Uterus (tissue), 4 donors: Measurements from ENCODE around the gene BCAT1. TPM values are rescaled to one million over a fixed set of nuclear protein-coding genes. Genes with fewer than 3 reads are reported as not detected.

Experiments used
- DNase-seq, 2 donors: peaks; one replicate each; pipeline ENCODE4 v3.0.0-alpha.2; 2019 to 2020
- H3K27ac ChIP-seq, 2 donors: fragments of 200-600 bp; sonication (generic); 1 replicate in 1 of 2; 2 replicates in 1 of 2; pipeline ENCODE4 v1.5.1; 2016 to 2018
- H3K27me3 ChIP-seq, 2 donors: fragments of 200-600 bp; sonication (generic); one replicate each; pipeline ENCODE4 v1.5.1; 2018 to 2019; ENCODE audit warnings: control low read depth in 1 of 2
- H3K36me3 ChIP-seq, 2 donors: fragments of 200-600 bp; sonication (generic); one replicate each; pipeline ENCODE4 v1.5.1; 2019; ENCODE audit warnings: control low read depth in 1 of 2
- H3K4me1 ChIP-seq, 2 donors: fragments of 200-600 bp; sonication (generic); one replicate each; pipeline ENCODE4 v1.5.1; 2018 to 2019; ENCODE audit warnings: control low read depth in 1 of 2
- H3K4me3 ChIP-seq, 2 donors: fragments of 200-600 bp; sonication (generic); 1 replicate in 1 of 2; 2 replicates in 1 of 2; pipeline ENCODE4 v1.5.1; 2018 to 2019; ENCODE audit warnings: mild to moderate bottlenecking in 1 of 2
- H3K9me3 ChIP-seq, 2 donors: fragments of 200-600 bp; sonication (generic); one replicate each; pipeline ENCODE4 v1.5.1; 2019; ENCODE audit warnings: control low read depth in 1 of 2
- CTCF ChIP-seq, 4 experiments: fragments of 200-600 bp in 2 of 4; fragments of 450-650 bp in 2 of 4; sonication (generic) in 2 of 4; IDR thresholded peaks; one replicate each; pipeline ENCODE4 v1.5.1; 2016 to 2019; ENCODE audit warnings: antibody characterized with exemption in 4 of 4, mild to moderate bottlenecking in 2 of 4, moderate library complexity in 1 of 4
- POLR2A ChIP-seq, 2 donors: fragments of 450-650 bp; IDR thresholded peaks; one replicate each; pipeline ENCODE4 v1.6.1; 2016; ENCODE audit warnings: antibody characterized with exemption in 2 of 2, mild to moderate bottlenecking in 1 of 2, moderate library complexity in 1 of 2
- intact Hi-C: fragments of 100-400 bp; cut with DNase I; formaldehyde crosslinking; loops from one replicate; pipeline ENCODE4 v1.15.1; 2023; ENCODE audit warnings: low total_unique reads
- total RNA-seq, 4 donors: library from RNA; depleted of rRNA in 3 of 4; stranded (reverse); fragments of >200 nt in 3 of 4; gene quantifications; one replicate each; pipeline versions ENCODE4 v1.1.0 to v1.2.4, GENCODE V29; 2014 to 2023
- donor health status: DM: yes; HTN: yes; CAD: no.

Gene BCAT1
- total RNA-seq, 4 donors from 2014 or later: 23.6 to 221 (median 59.7) TPM

- no peak overlapping the region for H3K4me3 ChIP-seq
- H3K27ac ChIP-seq: no peak overlapping the region
- no peaks in the 10 kb centered on the region for H3K36me3 ChIP-seq
- H3K27me3 ChIP-seq: no peaks in the 10 kb centered on the region
- TF ChIP-seq CTCF (IDR thresholded peaks at IDR 0.05) (no peak), POLR2A (IDR thresholded peaks at IDR 0.05) (no peak)
- H3K9me3 ChIP-seq: no peaks in the 10 kb centered on the region
- intact Hi-C loops: no loop called here
- no peak for DNase-seq
- H3K4me1 ChIP-seq: peaks cover 0 to 6% of the 10 kb centered on the region in 2 donors
These were observed 115.4 kb downstream of the BCAT1 start for GRCh38 chr12:24833513-24833912.

GRCh38 chr12:24823808-24824515 is 124.9 kb downstream of the BCAT1 start:
- TF ChIP-seq CTCF (IDR thresholded peaks at IDR 0.05): no peak
- peaks cover 0 to 3% of the 10 kb centered on the region in 2 donors for H3K4me1 ChIP-seq
- H3K9me3 ChIP-seq: peaks cover 0 to 3% of the 10 kb centered on the region in 2 donors
- no peaks in the 10 kb centered on the region for H3K36me3 ChIP-seq
- DNase-seq: no peak
- intact Hi-C loops: no loop called here
- H3K27ac ChIP-seq: no peak overlapping the region
- no peak overlapping the region for H3K4me3 ChIP-seq
- no peaks in the 10 kb centered on the region for H3K27me3 ChIP-seq

GRCh38 chr12:24822121-24822899 is 126.6 kb downstream of the BCAT1 start:
- no peak for DNase-seq
- intact Hi-C loops: no loop called here
- Histone ChIP-seq H3K9me3 (no peaks in the 10 kb centered on the region), H3K36me3 (peaks cover 0 to 4% of the 10 kb centered on the region in 2 donors), H3K4me1 (peaks cover 0 to 3% of the 10 kb centered on the region in 2 donors), H3K27ac (no peak overlapping the region), H3K27me3 (no peaks in the 10 kb centered on the region), H3K4me3 (no peak overlapping the region)
- TF ChIP-seq CTCF (IDR thresholded peaks at IDR 0.05) (no peak), POLR2A (IDR thresholded peaks at IDR 0.05) (no peak)

GRCh38 chr12:24821691-24822090 is 127.2 kb downstream of the BCAT1 start:
- H3K4me1 ChIP-seq: peaks cover 0 to 3% of the 10 kb centered on the region in 2 donors
- no peak overlapping the region for H3K27ac ChIP-seq
- no peaks in the 10 kb centered on the region for H3K27me3 ChIP-seq
- H3K9me3 ChIP-seq: no peaks in the 10 kb centered on the region
- DNase-seq: no peak
- no peak for TF ChIP-seq POLR2A (IDR thresholded peaks at IDR 0.05)
- intact Hi-C loops: no loop called here
- H3K4me3 ChIP-seq: no peak overlapping the region
- peaks cover 0 to 4% of the 10 kb centered on the region in 2 donors for H3K36me3 ChIP-seq

GRCh38 chr12:24820872-24821271 is 128.0 kb downstream of the BCAT1 start:
- TF ChIP-seq POLR2A (IDR thresholded peaks at IDR 0.05) (no peak), CTCF (IDR thresholded peaks at IDR 0.05) (no peak)
- intact Hi-C loops: no loop called here
- Histone ChIP-seq H3K4me3 (no peak overlapping the region), H3K27me3 (no peaks in the 10 kb centered on the region), H3K4me1 (peaks cover 0 to 3% of the 10 kb centered on the region in 2 donors), H3K27ac (no peak overlapping the region), H3K9me3 (no peaks in the 10 kb centered on the region), H3K36me3 (peaks cover 0 to 4% of the 10 kb centered on the region in 2 donors)
- no peak for DNase-seq
